Measurements from ENCODE around the gene NET1. TPM values are rescaled to one million over a fixed set of nuclear protein-coding genes. Genes with fewer than 3 reads are reported as not detected.

NET1 gene
- total RNA-seq, 1 donor, result 51.0 TPM

GRCh38 chr10:5433182-5433581, 20.8 kb downstream of the NET1 start:
- peaks cover 4% of the 10 kb centered on the region for H3K79me2 ChIP-seq (ENCODE audit: insufficient read depth, low read length)
- H3K27ac ChIP-seq (ENCODE audit: low read depth, low read length), result peak overlapping the region; percentile 89
- peak overlapping the region; percentile 50 for H2AFZ ChIP-seq (ENCODE audit: low read length)
- no peak overlapping the region for H3K4me2 ChIP-seq (ENCODE audit: insufficient read depth, low read length)
- no peak for TF ChIP-seq CTCF (IDR thresholded peaks at IDR 0.05; ENCODE audit: extremely low read depth, low read depth, low read length)
- H3K27me3 ChIP-seq (ENCODE audit: insufficient read depth, low read length), result no peaks in the 10 kb centered on the region
- DNase-seq (ENCODE audit: insufficient read length, low spot score, missing footprints), result no peak
- H4K20me1 ChIP-seq (ENCODE audit: insufficient read depth, low read length), result no peaks in the 10 kb centered on the region
- H3K4me1 ChIP-seq (ENCODE audit: insufficient read depth, low read length), result peaks cover 19% of the 10 kb centered on the region
- no peak overlapping the region for H3K4me3 ChIP-seq (ENCODE audit: insufficient read depth, low read length)
- H3K36me3 ChIP-seq (ENCODE audit: insufficient read depth, low read length), result peaks cover 4% of the 10 kb centered on the region
- H3K9me3 ChIP-seq (ENCODE audit: low read depth, low read length), result no peaks in the 10 kb centered on the region

- no peaks in the 10 kb centered on the region for H3K9me3 ChIP-seq (ENCODE audit: low read depth, low read length)
- H4K20me1 ChIP-seq (ENCODE audit: insufficient read depth, low read length), result no peaks in the 10 kb centered on the region
- peak overlapping the region; percentile 63 for H3K4me2 ChIP-seq (ENCODE audit: insufficient read depth, low read length)
- H3K27me3 ChIP-seq (ENCODE audit: insufficient read depth, low read length), result no peaks in the 10 kb centered on the region
- peaks cover 4% of the 10 kb centered on the region for H3K36me3 ChIP-seq (ENCODE audit: insufficient read depth, low read length)
- H3K27ac ChIP-seq (ENCODE audit: low read depth, low read length), result peak overlapping the region; percentile 89
- H3K4me1 ChIP-seq (ENCODE audit: insufficient read depth, low read length), result peaks cover 13% of the 10 kb centered on the region
- peak; percentile 42 for DNase-seq (ENCODE audit: insufficient read length, low spot score, missing footprints)
- peak; percentile 76 for TF ChIP-seq CTCF (IDR thresholded peaks at IDR 0.05; ENCODE audit: extremely low read depth, low read depth, low read length)
- peak overlapping the region; percentile 9 for H3K4me3 ChIP-seq (ENCODE audit: insufficient read depth, low read length)
- H2AFZ ChIP-seq (ENCODE audit: low read length), result peak overlapping the region; percentile 68
- peaks cover 4% of the 10 kb centered on the region for H3K79me2 ChIP-seq (ENCODE audit: insufficient read depth, low read length)
Measured at GRCh38 chr10:5434017-5434753, 21.8 kb downstream of the NET1 start.

DNA sequence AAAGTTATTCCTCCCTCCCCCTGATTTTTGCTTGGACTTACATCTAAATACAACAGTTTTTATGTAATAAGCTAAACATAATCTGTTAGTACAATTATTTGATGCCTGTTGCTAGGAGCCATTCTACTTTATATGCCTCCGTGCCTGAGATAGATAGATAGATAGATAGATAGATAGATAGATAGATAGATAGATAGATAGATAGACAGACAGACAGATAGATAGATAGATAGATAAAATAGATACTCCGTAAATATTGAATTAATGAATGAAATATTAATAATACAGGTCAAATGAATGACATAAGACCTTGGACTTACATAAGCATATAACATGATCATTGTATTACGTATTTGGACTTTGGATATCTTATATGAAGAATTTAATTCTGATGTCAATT, 23.0 kb downstream of the NET1 start:
- Histone ChIP-seq H3K27me3 (ENCODE audit: insufficient read depth, low read length) (no peaks in the 10 kb centered on the region), H2AFZ (ENCODE audit: low read length) (no peak overlapping the region), H3K4me3 (ENCODE audit: insufficient read depth, low read length) (no peak overlapping the region), H3K27ac (ENCODE audit: low read depth, low read length) (peak overlapping the region; percentile 89), H4K20me1 (ENCODE audit: insufficient read depth, low read length) (no peaks in the 10 kb centered on the region), H3K9me3 (ENCODE audit: low read depth, low read length) (no peaks in the 10 kb centered on the region), H3K4me2 (ENCODE audit: insufficient read depth, low read length) (no peak overlapping the region), H3K36me3 (ENCODE audit: insufficient read depth, low read length) (peaks cover 4% of the 10 kb centered on the region), H3K4me1 (ENCODE audit: insufficient read depth, low read length) (peaks cover 11% of the 10 kb centered on the region), H3K79me2 (ENCODE audit: insufficient read depth, low read length) (peaks cover 4% of the 10 kb centered on the region)
- TF ChIP-seq CTCF (IDR thresholded peaks at IDR 0.05; ENCODE audit: extremely low read depth, low read depth, low read length), result no peak
- no peak for DNase-seq (ENCODE audit: insufficient read length, low spot score, missing footprints)

DNA sequence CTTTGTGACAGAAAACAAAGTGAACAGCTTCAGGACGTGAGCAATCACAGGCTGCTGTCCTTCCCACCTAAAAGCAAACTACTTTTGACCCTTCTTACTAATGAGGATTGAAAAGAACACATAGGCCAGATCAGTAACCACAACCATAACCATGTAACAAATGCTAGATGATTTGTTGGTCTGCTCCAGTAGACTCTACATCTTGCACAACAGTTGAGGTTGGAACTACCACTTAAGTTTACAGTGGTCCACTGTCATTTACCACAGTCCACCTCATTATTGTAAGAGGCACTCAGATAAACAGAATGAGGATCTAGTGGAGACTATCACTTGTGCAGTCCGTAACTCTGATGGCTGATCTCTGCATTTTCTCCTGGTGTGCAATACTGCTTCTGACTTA, 27.8 kb downstream of the NET1 start:
- Histone ChIP-seq H4K20me1 (ENCODE audit: insufficient read depth, low read length) (no peaks in the 10 kb centered on the region), H3K27ac (ENCODE audit: low read depth, low read length) (no peak overlapping the region), H3K4me2 (ENCODE audit: insufficient read depth, low read length) (no peak overlapping the region), H3K4me1 (ENCODE audit: insufficient read depth, low read length) (no peaks in the 10 kb centered on the region), H3K79me2 (ENCODE audit: insufficient read depth, low read length) (peaks cover 7% of the 10 kb centered on the region), H3K9me3 (ENCODE audit: low read depth, low read length) (no peaks in the 10 kb centered on the region), H2AFZ (ENCODE audit: low read length) (no peak overlapping the region), H3K27me3 (ENCODE audit: insufficient read depth, low read length) (no peaks in the 10 kb centered on the region), H3K4me3 (ENCODE audit: insufficient read depth, low read length) (no peak overlapping the region), H3K36me3 (ENCODE audit: insufficient read depth, low read length) (no peaks in the 10 kb centered on the region)
- DNase-seq (ENCODE audit: insufficient read length, low spot score, missing footprints), result no peak
- no peak for TF ChIP-seq CTCF (IDR thresholded peaks at IDR 0.05; ENCODE audit: extremely low read depth, low read depth, low read length)

All from osteoblast (primary cell).